Thoracic aorta (tissue), 2 donors: Measurements from ENCODE around the gene OCIAD1. TPM values are rescaled to one million over a fixed set of nuclear protein-coding genes. Genes with fewer than 3 reads are reported as not detected.

Experiments
- ATAC-seq: fragments of 150-250 bp; one replicate; pipeline ENCODE4 v1.8.0; 2017; ENCODE audit warnings: low read depth; ENCODE audit not compliant: insufficient number of reproducible peaks, low FRiP score
- DNase-seq: peaks from one replicate; pipeline ENCODE4 v3.0.0-alpha.2; 2020; ENCODE audit warnings: low spot score
- H3K27ac ChIP-seq, 2 donors: fragments of 200-600 bp; sonication (generic); 1 replicate in 1 of 2; 2 replicates in 1 of 2; pipeline ENCODE4 v1.5.1; 2016; ENCODE audit warnings: mild to moderate bottlenecking in 2 of 2, moderate library complexity in 2 of 2
- H3K27me3 ChIP-seq: fragments of 200-600 bp; sonication (generic); replicated peaks from 2 replicates; pipeline ENCODE4 v1.6.0; 2016; ENCODE audit warnings: mild to moderate bottlenecking; ENCODE audit not compliant: insufficient read depth
- H3K36me3 ChIP-seq: fragments of 200-600 bp; sonication (generic); one replicate; pipeline ENCODE4 v1.5.1; 2016
- H3K4me1 ChIP-seq, 2 donors: fragments of 200-600 bp; sonication (generic); 1 replicate in 1 of 2; 2 replicates in 1 of 2; pipeline versions ENCODE4 v1.5.1 to v1.6.0; 2016; ENCODE audit warnings: low read depth in 2 of 2, mild to moderate bottlenecking in 1 of 2; ENCODE audit not compliant: control insufficient read depth in 1 of 2
- H3K4me3 ChIP-seq: fragments of 200-600 bp; sonication (generic); 2 replicates; pipeline ENCODE4 v1.5.1; 2016; ENCODE audit warnings: mild to moderate bottlenecking
- H3K9me3 ChIP-seq: fragments of 200-600 bp; sonication (generic); 2 replicates; pipeline ENCODE4 v1.5.1; 2016
- total RNA-seq, 2 donors: library from RNA; depleted of rRNA; stranded (reverse); fragments of >200 nt; gene quantifications; one replicate each; pipeline versions ENCODE4 v1.1.0 to v1.2.3, GENCODE V29; 2016
- TF ChIP-seq, protein P1 (sequence below): fragments of 200-600 bp; sonication (generic); IDR thresholded peaks from one replicate; pipeline ENCODE4 v1.5.1; 2019; ENCODE audit warnings: antibody characterized with exemption

Gene OCIAD1
- total RNA-seq, 2 donors from 2014 or later, result 81.2 to 120 TPM

DNA sequence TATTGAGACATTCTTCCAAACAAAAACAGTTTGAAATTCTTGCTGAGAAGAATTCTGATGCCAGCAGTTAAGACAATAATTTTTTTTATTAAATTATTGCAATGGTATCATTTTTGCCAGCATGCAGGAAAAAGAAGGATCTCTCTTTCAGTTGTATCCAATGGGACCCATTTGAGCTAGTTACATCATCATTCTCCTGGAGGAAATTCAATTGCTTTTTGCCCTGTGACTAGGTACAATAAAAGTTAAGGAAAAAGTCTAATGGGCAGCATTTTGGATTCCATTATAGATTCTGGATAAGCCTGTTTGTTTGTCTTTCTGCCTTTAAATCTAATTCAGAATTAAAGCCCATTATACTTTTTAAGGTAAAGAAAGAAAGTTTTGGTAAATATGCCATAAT, 40.3 kb upstream of the OCIAD1 start:
- Histone ChIP-seq H3K27ac (peak overlapping the region in 1 of 2 donors; percentile 18), H3K4me1 (peaks cover 12 to 23% of the 10 kb centered on the region in 2 donors), H3K27me3 (no peaks in the 10 kb centered on the region), H3K4me3 (no peak overlapping the region), H3K9me3 (no peaks in the 10 kb centered on the region), H3K36me3 (no peaks in the 10 kb centered on the region)
- TF ChIP-seq, protein P1, sequence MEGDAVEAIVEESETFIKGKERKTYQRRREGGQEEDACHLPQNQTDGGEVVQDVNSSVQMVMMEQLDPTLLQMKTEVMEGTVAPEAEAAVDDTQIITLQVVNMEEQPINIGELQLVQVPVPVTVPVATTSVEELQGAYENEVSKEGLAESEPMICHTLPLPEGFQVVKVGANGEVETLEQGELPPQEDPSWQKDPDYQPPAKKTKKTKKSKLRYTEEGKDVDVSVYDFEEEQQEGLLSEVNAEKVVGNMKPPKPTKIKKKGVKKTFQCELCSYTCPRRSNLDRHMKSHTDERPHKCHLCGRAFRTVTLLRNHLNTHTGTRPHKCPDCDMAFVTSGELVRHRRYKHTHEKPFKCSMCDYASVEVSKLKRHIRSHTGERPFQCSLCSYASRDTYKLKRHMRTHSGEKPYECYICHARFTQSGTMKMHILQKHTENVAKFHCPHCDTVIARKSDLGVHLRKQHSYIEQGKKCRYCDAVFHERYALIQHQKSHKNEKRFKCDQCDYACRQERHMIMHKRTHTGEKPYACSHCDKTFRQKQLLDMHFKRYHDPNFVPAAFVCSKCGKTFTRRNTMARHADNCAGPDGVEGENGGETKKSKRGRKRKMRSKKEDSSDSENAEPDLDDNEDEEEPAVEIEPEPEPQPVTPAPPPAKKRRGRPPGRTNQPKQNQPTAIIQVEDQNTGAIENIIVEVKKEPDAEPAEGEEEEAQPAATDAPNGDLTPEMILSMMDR, result no peak
- ATAC-seq, result no peak
- DNase-seq, result no peak

DNA sequence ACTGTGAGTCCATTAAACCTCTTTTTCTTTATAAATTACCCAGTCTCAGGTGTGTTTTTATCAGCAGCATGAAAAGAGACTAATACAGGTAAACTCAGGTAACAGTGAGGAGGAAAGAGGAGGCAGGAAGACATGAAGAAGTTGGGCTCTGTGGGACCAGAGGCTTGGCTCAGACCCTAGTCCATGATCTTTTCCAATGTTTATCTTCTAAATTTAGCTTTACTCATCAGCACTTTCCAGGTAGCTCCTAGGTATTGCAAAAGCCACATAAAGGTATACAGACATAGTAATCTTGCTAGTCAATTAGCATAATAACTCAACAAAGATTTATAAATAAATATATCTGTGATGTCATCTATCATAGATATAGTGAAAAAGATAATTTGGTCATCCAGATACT, 39.6 kb upstream of the OCIAD1 start:
- DNase-seq, result no peak

DNA sequence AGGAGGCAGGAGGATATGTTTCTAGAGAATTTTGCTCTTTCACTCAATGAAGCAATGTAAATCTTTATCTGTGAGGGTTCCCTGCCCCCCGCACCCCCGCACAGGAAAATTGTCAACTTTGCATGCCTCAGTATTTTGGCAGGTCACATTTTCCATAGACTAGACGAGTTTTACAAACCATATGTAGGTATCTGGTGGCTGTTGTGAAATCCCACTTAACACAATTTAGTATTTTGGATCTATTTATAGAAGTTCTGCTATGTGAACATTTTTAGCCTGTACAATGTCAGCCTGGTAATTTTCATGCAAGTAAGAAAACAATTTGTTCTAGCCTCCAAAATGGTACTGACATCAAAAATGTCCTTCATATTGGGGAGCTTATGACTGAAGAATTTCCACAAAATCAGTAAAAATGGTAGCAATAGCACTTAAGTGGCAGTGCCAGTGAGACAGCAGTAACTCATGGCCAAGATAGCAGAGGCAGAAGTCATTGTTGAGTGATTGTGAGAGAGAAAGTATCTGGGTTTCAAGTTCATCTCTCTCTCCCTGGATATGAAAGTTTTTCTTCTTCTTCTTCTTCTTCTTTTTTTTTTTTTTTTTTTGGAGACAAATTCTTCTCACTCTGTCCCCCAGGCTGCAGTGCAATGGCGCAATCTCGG, 38.4 kb upstream of the OCIAD1 start:
- Histone ChIP-seq H3K4me3 (peak overlapping the region; percentile 15), H3K27ac (peak overlapping the region; percentile 71 to 74), H3K27me3 (no peaks in the 10 kb centered on the region), H3K4me1 (peaks cover 12 to 25% of the 10 kb centered on the region in 2 donors), H3K9me3 (no peaks in the 10 kb centered on the region), H3K36me3 (no peaks in the 10 kb centered on the region)
- ATAC-seq, result no peak
- DNase-seq, result no peak
- TF ChIP-seq, protein P1, result no peak

More for the DNA sequence above, 39.6 kb upstream of the OCIAD1 start:
- Histone ChIP-seq H3K4me3 (no peak overlapping the region), H3K27ac (peak overlapping the region in 1 of 2 donors; percentile 18), H3K27me3 (no peaks in the 10 kb centered on the region), H3K9me3 (no peaks in the 10 kb centered on the region), H3K4me1 (peaks cover 12 to 23% of the 10 kb centered on the region in 2 donors), H3K36me3 (no peaks in the 10 kb centered on the region)
- TF ChIP-seq, protein P1, result no peak
- no peak for ATAC-seq

DNA sequence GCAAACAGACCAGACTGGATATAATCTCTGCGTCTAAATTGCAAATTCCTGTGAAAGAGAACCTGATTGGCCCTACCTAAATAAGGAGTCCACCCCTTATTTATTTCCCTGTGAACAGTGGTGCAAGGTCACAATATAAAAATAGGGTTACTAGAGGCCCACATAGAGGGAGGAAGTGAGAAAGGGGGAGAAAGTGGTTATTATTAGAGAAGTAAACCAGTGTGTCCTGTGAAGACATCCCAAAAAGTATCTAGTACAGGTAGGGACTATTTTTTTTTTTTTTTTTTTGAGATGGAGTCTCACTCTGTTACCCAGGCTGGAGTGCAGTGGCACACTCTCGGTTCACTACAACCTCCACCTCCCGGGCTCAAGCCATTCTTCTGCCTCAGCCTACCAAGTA, 35.8 kb upstream of the OCIAD1 start:
- no peak overlapping the region for H3K4me3 ChIP-seq

DNA sequence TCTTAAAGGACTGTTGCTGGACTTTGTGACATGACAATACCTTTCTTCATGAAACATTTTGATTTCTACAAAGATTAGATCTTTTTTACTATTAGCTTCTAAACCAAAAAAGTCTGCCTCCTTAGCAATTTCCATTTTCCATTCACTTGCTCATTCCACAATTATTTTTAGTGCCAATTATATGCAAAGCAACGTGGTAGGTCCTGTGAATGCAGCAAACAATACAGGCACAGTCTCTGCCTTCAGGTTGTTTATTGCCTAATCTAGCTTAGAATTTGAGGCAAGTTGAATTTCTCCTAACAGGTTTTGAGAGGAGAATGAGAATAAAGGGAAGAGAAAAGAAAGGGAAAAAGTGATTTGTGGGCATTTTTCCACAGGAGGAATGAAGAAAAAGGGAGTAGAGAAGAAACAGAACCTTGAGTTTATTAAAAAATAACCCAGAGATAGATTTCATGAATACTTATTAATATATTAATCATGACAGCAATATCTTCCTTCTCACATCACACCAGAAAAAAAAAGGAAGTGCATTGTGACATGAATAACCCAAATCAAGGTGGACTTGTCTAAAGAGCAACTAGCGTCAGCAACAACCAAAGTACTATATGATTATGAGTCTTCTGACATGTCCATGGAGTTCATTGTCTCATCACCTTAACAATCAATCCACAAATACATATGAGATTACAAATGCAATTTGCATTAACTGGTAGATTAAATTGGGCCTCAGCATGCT, 34.5 kb upstream of the OCIAD1 start:
- H3K27ac ChIP-seq, result peak overlapping the region; percentile 11 to 46
- no peaks in the 10 kb centered on the region for H3K9me3 ChIP-seq
- ATAC-seq (no peak), DNase-seq (no peak)
- H3K36me3 ChIP-seq, result no peaks in the 10 kb centered on the region
- no peaks in the 10 kb centered on the region for H3K27me3 ChIP-seq
- H3K4me3 ChIP-seq, result no peak overlapping the region
- H3K4me1 ChIP-seq, result peaks cover 12 to 48% of the 10 kb centered on the region in 2 donors
- TF ChIP-seq, protein P1, result no peak

More for the DNA sequence above, 35.8 kb upstream of the OCIAD1 start:
- H3K27ac ChIP-seq, result no peak overlapping the region
- TF ChIP-seq, protein P1, result no peak
- no peaks in the 10 kb centered on the region for H3K36me3 ChIP-seq
- H3K27me3 ChIP-seq, result no peaks in the 10 kb centered on the region
- no peak for DNase-seq
- H3K4me1 ChIP-seq, result peaks cover 11 to 43% of the 10 kb centered on the region in 2 donors
- no peaks in the 10 kb centered on the region for H3K9me3 ChIP-seq
- no peak for ATAC-seq
